ENCODE measurements around the gene USF3.
"Not testable (repeated sequence)": the region's sequence is repeated elsewhere in the genome, so short reads cannot be mapped to it uniquely, and the experiment has no call there.

USF3 gene

DNA sequence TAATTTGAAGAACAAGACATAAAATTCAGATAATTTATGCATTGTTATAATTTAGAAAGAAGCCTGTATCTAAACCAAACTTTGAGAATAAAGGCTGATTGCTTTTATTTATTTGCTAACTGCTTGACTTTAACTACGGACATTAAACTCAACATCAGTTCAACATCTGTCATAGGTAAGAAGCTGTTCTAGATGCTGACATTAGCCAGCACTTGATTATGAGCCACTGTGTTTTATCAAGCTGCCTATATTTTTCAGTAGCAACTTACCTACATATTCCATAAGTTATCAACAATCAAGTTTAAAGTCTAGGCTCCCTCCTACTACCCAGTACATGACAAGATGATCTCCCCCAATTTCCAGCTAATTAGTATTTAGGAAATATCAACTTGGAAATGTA lies 42.1 kb downstream of the USF3 start:
- no peak for DNase-seq

DNA sequence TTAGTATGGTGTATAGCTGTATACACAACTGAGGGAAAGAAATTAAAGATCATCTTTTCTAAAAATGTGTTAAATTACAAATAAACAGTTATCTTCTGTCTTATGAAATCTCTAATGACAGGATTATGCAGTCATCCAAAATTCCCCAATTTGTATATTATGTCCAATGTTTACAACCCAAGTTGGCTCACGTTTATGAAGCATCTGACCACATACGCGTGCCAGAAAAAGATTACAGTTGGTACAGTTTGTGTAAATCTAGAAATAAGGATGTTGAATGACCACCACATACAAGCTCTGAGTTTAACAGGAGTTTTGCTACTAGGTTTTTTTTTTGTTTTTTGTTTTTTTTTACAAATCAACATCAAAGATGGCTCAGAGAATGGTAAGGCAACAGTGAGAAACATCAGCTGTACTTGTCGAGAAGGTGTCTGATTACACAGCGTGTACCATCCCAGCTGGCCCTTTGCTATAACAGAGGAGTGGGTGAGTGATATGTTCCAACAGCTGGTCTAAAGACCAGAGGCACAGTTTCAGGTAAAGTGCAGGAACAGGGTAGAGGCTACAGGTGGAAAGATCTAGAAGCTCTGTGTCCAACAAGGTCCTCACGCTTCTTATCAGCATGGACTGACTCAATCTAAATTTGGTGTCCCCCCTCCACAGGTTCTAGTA lies 47.1 kb downstream of the USF3 start:
- no peak for DNase-seq

DNA sequence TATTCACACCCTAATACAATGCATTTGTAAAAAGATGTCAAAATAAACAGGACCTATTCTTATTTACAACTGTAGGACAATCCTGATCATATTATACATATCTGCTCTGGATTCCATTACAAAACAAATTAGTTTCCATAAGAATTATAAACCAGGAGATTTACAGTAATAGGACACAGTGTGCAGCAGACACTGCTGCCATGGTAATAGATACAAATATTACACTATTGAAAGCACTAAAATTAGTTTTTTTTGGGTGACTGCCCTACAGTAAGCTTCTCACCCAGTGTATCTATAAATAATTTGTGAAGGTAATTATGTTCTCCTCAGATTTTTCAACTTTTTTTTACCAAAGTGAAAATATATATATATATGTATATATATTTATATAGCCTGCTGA lies 47.9 kb downstream of the USF3 start:
- DNase-seq: no peak

DNA sequence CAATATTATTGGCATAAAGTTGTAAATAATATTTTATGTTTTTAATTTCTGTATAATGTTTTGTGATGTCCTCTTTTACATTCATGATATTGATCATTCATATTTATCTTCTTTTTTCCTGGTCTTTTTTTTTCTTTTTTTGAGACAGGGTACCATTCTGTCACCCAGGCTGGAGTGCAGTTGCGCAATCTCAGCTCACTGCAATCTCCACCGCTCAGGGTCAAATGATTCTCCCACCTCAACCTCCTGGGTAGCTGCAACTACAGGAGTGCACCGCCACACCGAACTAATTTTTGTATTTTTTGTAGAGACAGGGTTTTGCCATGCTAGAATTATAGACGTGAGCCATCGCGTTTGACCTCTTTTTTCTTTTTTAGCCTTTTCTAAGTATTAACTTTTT lies 52.9 kb downstream of the USF3 start:
- no peak for DNase-seq

DNA sequence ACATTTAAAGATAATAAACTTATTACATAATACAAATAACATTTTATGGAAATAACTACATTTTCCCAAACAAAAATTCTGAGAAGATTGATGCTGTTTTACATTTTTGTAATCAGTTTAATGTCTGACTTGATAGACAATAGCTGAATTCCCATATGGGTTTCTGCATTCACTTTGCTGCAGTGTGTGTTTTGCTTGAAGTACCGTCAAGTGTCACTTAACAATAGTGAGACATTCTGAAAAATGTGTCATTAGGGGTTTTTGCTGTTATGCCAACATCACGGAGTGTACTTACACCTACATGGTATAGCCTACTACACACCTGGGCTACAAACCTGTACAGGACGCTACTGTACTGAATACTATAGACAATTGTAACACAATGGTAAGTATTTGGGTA lies 57.5 kb downstream of the USF3 start:
- no peak for DNase-seq

DNA sequence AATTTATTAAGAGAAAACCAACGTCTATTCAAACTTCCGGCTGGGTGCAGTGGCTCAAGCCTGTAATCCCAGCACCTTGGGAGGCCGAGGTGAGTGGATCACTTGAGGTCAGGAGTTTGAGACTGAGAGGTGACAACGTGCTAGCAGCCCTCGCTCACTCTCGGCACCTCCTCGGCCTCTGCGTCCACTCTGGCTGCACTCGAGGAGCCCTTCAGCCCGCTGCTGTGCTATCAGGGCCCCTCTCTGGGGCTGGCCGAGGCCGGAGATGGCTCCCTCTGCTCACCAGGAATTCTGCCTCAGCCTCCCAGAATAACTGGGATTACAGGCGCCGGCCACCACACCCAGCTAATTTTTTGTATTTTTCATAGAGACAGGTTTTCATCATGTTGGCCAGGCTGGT lies 58.7 kb downstream of the USF3 start:
- no peak for DNase-seq

DNA sequence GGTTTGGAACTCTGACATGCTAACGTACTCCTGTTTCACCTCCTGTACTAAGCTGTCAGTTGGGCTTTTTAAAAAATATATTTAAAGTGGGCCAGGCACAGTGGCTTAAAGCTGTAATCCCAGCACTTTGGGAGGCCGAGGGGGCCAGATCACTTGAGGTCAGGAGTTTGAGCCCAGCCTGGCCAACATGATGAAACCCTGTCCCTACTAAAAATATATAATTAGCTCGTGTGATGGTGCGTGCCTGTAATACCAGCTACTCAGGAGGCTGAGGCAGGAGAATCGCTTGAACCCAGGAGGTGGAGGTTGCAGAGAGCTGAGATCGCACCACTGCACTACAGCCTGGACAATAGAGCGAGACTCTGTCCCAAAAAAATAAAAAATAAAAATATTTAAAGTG lies 60.4 kb downstream of the USF3 start:
- DNase-seq: not testable (repeated sequence)

DNA sequence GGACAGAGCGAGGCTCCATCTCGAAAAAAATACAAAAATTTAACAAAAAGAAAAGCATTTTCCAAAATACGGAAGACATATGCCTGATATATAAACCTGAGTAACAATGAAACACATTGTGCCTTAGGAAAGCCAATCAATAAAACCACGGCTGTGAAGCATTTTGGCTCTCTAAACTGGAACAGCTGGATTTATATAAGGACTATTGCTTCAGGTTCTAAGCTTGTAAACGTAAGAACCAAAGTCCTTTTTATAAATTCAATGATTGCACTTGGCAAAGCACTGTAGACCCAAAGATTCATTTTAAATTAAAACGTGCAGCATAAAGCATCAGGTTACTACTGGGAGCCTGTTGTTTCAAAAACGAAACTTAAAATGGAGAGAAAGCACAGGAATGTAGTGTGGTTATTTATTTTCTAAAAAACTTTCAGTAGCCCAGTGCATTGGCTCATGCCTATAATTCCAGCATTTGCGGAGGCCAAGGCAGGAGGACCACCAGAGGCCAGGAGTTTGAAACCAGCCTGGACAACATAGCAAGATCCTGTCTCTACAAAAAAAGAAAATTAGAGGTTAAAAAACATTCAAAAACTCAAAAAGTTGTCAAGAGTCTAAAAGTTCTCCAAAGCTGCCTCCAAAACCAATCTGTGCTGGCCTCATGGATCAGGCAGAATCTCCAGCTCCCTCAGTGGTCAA lies 61.5 kb downstream of the USF3 start:
- no peak for DNase-seq

DNA sequence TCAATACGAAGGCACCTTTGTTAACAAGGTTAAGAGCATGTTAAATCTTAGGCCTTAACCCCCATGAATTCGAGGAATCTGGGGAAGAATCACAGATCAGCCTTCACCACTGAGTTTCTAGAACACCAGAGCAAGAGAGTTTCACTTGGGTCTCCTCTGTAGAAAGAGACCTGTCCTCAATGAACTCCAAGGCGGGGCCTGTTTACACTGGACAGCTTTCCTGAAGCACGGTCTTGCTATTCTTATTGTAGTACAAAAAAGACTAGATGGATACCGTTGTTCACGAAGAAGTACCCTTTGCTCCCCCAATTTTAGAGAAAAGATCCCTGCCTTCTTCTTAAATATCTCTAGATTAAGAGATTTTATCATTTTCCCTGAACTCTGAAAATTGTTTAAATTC lies 64.9 kb downstream of the USF3 start:
- no peak for DNase-seq

DNA sequence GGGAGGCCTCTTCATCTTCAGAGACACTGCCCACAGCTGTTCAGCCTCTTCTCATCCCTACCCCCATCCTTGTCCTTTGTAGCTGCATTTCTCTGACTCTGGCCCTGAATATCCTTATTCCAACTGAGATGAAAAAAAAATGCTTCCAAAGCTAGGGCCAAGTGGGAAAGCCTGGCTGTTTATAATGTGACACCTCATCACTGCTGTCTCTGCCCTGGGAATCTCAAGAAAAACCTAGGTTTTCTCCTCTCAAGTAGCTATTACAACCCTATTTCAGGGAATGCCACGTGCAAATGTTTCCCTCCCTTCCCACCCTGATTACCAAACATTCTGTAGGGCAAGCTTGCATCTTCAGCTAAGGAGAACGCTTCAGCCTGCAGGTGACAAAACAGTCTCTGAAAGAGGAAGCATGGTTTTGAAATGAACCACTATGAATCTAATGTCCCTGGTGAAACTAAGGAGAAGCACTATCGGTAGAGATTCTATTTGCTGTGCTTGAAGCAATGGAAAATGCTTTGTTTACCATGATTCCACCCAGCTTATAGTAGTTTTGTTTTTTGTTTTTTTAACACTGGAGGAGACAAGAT lies 65.4 kb downstream of the USF3 start:
- DNase-seq: no peak

DNA sequence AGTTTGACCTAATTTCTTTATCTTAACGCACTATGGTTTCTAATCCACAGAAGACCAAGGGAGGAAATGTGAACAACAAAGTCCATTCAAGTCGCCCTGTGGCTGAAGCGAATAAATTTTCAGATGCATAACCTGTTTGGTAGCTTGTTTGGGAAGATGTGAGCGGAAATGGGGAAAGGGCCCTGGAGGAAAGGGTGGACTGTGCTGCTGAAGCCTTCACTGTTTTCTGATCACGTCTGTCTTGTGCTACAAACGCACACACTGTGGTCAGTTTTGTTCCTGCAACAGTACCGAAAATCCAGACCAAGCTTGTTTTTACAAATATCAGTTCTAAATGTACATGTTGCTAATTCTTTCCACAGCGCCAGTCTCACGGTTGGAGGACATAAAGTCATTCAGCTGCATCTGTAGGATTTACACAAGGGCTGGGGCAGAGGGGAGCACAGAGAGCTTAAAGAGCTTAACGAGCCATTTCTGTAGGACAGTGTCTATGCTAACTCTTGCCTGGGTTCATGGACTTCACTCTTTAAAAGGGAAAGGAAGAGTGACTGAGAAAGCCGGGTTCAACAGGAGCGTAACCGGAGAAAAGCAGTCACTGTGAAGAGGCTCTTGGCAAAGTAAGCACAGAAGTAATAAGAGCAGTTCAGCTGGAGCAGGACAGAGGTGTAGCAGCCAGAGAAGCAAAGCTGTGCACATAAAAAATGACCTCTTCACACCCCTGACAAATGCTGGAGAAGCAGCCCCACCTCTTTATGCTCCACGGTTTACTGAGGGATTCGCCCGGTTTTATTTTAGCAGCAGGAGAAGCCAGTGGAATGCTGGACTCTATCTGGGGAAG lies 66.6 kb downstream of the USF3 start:
- no peak for DNase-seq

DNA sequence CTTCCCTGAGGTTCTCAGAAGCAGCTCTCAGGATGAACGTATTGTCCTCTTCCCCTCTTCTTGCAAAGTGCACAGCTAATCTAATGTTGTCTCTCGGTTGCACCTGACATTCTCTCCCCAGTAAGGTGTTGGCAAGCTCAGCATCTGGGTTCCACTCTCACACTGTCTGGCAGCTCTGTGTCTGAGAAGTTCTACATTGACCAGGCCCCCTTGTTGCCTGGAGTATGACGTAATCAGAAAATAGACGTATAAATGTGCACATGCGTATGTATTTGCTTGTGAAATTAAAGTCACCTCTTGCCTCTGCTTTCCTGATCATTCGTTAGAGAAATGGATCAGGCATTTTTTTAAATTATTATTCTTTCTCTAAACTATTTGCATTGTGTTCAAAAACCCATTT lies 67.7 kb downstream of the USF3 start:
- DNase-seq: no peak

DNA sequence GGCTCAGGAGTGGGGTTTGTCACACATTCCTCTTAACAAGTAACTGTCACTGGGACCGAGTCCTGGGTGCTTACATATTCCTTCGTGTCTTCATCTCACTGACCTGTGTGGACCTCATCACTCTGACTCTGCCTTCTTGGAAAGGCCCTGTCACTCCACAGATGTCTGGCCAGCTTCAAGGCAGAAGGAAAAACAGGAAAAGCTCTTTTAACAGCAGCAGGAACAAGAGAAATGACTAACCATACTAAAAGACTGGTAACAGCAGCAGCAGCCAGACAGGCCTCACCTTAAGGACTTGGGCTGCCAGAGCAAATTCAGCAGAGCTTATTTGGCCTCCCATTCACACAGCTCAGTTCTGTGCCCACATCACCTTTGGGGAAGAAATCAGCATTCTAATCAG lies 68.1 kb downstream of the USF3 start:
- DNase-seq: no peak

DNA sequence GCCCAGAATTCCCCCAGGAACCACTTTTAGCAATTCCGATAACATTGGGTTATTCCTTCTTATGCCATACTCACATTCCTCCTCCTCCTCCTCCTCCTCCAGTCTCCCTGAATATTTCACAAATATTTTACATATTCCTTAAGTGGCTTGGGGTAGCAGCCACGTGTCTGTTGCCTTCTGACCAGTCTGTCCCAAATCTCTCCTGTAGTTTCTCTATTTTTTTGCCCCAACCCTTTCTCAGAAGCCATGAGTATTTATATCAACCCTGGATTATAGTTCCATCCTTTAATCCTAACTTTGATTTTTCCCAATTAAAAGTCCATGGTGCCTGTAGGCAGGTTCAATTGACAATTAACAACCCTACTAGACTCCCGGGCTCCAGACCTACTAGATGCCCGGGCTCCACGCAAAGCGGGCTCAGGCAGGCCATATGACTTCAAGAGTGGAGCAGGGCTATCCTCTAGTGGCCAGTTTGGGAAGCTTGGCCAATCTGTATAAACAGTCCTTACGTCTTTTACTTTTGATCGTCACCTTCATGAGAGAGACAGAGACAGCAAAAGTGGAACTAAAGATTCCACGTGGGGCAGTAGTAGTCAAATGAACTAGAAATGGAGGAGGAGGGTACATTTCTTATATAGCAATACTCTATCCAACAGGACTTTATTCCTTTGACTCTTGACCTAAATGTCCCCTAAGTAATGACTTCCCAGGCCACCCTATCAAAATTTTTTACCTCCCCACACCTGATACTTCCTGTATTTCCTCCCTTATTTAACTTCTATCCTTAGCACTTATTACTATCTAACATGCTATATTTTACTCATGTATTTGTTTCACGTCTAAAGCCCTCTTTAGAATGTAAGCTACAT lies 69.7 kb downstream of the USF3 start:
- no peak for DNase-seq

DNA sequence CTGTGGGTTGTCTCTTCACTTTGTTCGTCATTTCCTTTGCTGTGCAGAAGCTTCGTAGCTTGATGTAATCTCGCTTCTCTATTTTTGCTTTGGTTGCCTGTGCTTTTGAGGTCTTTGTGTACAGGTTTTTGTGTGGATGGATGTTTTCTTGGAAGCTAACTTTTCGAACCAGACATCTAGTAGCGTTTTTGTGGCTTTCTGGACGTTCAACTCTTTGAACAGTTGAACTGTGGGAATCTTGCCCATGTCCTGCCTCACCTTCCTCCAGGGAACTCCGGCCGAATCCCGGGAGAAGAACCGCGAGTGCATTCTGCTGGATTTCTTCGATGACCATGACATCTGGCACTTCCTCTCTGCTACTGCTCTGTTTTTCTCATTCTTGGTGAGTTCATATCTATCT lies 70.6 kb downstream of the USF3 start:
- DNase-seq: no peak

DNA sequence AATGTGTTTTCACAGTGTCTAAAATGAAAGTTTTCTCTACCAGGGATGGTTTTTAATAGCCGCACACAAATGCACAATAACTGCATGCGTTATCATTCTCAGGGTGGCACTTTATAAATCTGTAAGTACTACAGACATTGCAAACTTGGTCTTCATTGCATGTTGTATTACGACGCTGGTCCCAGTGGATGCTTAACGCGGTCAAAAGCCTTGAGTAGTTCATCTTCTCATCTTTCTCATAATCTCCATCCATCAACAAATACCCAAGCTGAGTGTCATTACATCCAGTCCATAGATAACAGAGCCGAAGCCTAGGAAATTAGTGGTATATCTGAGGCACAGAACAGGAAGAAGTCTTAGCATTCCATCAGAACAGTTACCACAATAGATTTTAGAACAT lies 72.6 kb downstream of the USF3 start:
- DNase-seq: no peak

DNA sequence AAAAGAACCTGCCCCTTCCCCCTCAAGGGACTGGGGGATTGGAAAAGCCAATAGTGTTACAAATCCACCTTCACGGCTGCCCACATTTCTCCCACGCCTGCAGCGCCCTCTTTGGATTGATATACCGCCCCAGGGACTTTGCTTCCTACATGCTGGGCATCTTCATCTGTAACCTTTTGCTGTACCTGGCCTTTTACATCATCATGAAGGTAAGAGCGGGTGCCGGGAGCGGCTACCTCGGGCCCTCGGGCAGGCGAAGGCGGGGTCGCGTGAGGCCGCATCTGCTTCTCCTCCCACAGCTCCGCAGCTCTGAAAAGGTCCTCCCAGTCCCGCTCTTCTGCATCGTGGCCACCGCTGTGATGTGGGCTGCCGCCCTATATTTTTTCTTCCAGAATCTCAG lies 73.1 kb downstream of the USF3 start:
- no peak for DNase-seq

DNA sequence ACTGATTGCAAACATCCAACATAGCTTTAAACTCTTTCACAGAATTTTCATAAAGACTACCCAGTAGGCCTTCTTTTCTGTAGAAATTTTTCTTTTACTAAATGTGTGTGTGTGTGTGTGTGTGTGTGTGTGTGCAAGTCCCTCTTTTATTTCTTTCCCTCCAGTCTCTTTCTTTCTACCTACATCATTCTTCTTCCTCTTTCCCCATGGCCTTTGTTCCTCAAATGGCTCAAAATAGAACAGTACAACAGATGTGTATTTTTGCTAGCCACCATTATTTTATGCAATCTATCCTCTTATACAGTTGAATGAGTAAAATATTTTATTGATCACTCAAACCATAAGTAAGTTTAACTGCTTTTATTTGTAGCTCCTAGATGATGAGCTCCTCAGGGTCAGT lies 76.4 kb downstream of the USF3 start:
- no peak for DNase-seq

DNA sequence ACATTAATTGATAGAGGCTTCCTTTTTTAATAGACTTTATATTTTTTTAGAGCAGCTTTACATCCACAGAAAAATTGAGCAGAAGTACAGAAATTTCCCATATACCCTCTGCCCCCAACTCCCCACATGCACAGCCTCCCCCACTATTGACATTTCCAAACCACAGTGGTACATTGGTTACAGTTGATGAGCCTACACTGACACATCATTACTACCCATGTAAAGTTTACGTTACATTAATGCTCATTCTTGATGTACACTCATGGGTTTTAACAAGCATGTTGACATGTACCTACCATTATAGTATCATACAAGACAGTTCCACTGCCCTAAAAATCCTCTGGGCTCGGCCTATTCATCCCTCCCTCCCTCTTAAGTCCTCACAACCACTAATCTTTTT lies 78.7 kb downstream of the USF3 start:
- DNase-seq: no peak

DNA sequence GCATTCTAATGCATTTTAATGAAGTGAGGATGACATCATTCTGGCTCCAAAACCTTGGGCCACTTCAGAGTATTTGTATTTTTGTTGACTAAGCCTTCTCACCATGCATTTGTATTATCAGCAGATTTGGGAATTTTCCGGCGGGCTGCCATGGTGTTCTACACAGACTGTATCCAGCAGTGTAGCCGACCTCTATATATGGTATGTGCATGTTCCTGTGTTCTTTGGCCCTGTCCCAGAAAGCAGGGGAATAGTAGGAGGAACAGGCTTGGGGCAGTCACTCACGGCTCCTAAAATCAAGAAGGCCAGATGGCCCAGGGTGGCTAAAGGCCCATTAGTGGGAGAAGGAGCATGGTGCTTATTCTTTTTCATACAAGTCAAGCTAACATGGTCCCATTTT lies 80.5 kb downstream of the USF3 start:
- DNase-seq: no peak

DNA sequence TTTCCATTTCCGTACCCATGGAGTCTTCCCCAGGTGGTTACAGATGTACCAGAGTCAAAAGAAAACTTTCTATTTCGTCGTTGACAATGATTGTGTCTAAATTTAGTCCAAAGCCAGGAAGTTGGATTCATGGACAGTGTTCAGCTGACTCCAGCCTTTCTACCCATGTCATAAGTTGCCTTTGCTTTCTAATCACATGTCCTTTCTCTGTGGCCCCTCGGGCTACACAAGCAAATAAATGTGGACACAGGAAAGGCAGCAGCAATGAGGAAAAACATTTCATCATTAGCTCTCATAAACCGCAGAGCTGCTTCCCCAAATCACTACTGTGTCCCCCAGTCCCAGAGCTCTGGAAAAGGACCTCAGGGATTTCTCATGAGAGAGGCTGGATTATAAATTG lies 82.0 kb downstream of the USF3 start:
- no peak for DNase-seq

DNA sequence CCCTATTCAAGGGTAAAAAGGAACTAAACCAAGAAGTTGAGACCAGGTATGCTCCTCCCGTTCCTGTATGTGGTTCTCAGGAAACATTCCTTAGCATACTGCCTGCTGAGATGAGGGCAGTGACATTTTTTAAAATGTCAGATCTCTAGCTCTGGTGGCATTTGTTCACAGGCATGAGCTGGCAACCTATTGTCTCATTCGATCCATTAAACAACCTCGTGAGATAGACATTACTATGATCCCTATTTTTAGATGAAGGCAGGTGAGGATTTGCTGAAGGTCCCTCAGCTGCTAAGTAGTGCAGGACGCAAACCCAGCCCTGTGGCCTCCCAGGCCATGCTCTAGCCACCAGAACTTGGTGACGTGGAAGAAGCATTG lies 89.2 kb downstream of the USF3 start:
- no peak for DNase-seq
